Osteoblast (primary cell): ENCODE results near the gene GALNT10. TPM values are rescaled to one million over a fixed set of nuclear protein-coding genes. Genes with fewer than 3 reads are reported as not detected.

Experiments used
- DNase-seq: peaks from one replicate; pipeline ENCODE4 v3.0.0; 2011; ENCODE audit warnings: low spot score, mixed read lengths; ENCODE audit not compliant: insufficient read length; ENCODE audit errors: missing footprints
- H2AFZ ChIP-seq: 2 replicates; pipeline ENCODE4 v1.6.0; 2011; ENCODE audit warnings: mild to moderate bottlenecking, low read length
- H3K27ac ChIP-seq: 2 replicates; pipeline ENCODE4 v1.5.1; 2011; ENCODE audit warnings: mild to moderate bottlenecking, low read depth, low read length, moderate library complexity
- H3K27me3 ChIP-seq: 2 replicates; pipeline ENCODE4 v1.6.0; 2012; ENCODE audit warnings: mild to moderate bottlenecking, control low read depth, inconsistent platforms, low read length, moderate library complexity; ENCODE audit not compliant: insufficient read depth
- H3K36me3 ChIP-seq: 2 replicates; pipeline ENCODE4 v1.5.1; 2011; ENCODE audit warnings: mild to moderate bottlenecking, low read length, control low read depth, moderate library complexity; ENCODE audit not compliant: insufficient read depth
- H3K4me1 ChIP-seq: 2 replicates; pipeline ENCODE4 v1.5.1; 2011; ENCODE audit warnings: mild to moderate bottlenecking, low read length, control low read depth, moderate library complexity; ENCODE audit not compliant: insufficient read depth
- H3K4me2 ChIP-seq: 2 replicates; pipeline ENCODE4 v1.6.0; 2011; ENCODE audit warnings: mild to moderate bottlenecking, low read length; ENCODE audit not compliant: insufficient read depth
- H3K4me3 ChIP-seq: fragments of 200-600 bp; sonication (generic); 3 replicates; pipeline ENCODE4 v1.5.1; 2012; ENCODE audit warnings: mild to moderate bottlenecking, low read length, inconsistent platforms; ENCODE audit not compliant: insufficient read depth
- H3K79me2 ChIP-seq: 2 replicates; pipeline ENCODE4 v1.6.0; 2012; ENCODE audit warnings: mild to moderate bottlenecking, low read length, control low read depth, inconsistent platforms; ENCODE audit not compliant: insufficient read depth
- H3K9me3 ChIP-seq: 2 replicates; pipeline ENCODE4 v1.5.1; 2011; ENCODE audit warnings: low read depth, low read length, control low read depth
- H4K20me1 ChIP-seq: 2 replicates; pipeline ENCODE4 v1.6.0; 2012; ENCODE audit warnings: mild to moderate bottlenecking, low read length, control low read depth; ENCODE audit not compliant: insufficient read depth
- CTCF ChIP-seq: IDR thresholded peaks from 2 replicates; pipeline ENCODE4 v1.5.1; 2011; ENCODE audit warnings: mild to moderate bottlenecking, low read depth, low read length, moderate library complexity; ENCODE audit errors: extremely low read depth
- total RNA-seq: library from RNA; depleted of rRNA; stranded (reverse); fragments of >200 nt; gene quantifications from 2 replicates; pipeline ENCODE4 v1.2.3, GENCODE V29; 2012

GALNT10 gene
- total RNA-seq, 1 donor: 62.2 TPM

- no peaks in the 10 kb centered on the region for H4K20me1 ChIP-seq
- TF ChIP-seq CTCF: no peak
- H3K4me2 ChIP-seq: no peak overlapping the region
- peaks cover 24% of the 10 kb centered on the region for H3K36me3 ChIP-seq
- no peaks in the 10 kb centered on the region for H3K79me2 ChIP-seq
- H3K27ac ChIP-seq: no peak overlapping the region
- H3K4me1 ChIP-seq: peaks cover 39% of the 10 kb centered on the region
- DNase-seq: no peak
- no peaks in the 10 kb centered on the region for H3K27me3 ChIP-seq
- no peaks in the 10 kb centered on the region for H3K9me3 ChIP-seq
- H2AFZ ChIP-seq: no peak overlapping the region
- H3K4me3 ChIP-seq: no peak overlapping the region
Observed at GRCh38 chr5:154373729-154374179, 183.2 kb downstream of the GALNT10 start.

GRCh38 chr5:154374264-154374663 lies 183.7 kb downstream of the GALNT10 start:
- TF ChIP-seq CTCF: no peak
- no peaks in the 10 kb centered on the region for H3K27me3 ChIP-seq
- DNase-seq: no peak
- H2AFZ ChIP-seq: no peak overlapping the region
- H3K36me3 ChIP-seq: peaks cover 26% of the 10 kb centered on the region
- H3K9me3 ChIP-seq: no peaks in the 10 kb centered on the region
- no peaks in the 10 kb centered on the region for H4K20me1 ChIP-seq
- no peak overlapping the region for H3K4me3 ChIP-seq
- H3K4me2 ChIP-seq: no peak overlapping the region
- no peak overlapping the region for H3K27ac ChIP-seq
- peaks cover 34% of the 10 kb centered on the region for H3K4me1 ChIP-seq
- H3K79me2 ChIP-seq: no peaks in the 10 kb centered on the region

GRCh38 chr5:154375329-154376008 lies 184.9 kb downstream of the GALNT10 start:
- Histone ChIP-seq H3K27me3 (no peaks in the 10 kb centered on the region), H3K36me3 (peaks cover 34% of the 10 kb centered on the region), H3K9me3 (no peaks in the 10 kb centered on the region), H3K4me1 (peaks cover 22% of the 10 kb centered on the region), H3K4me2 (no peak overlapping the region), H3K27ac (peak overlapping the region; percentile 25), H3K79me2 (no peaks in the 10 kb centered on the region), H3K4me3 (no peak overlapping the region), H2AFZ (no peak overlapping the region), H4K20me1 (no peaks in the 10 kb centered on the region)
- no peak for DNase-seq
- TF ChIP-seq CTCF: no peak

- peaks cover 12% of the 10 kb centered on the region for H3K4me1 ChIP-seq
- peaks cover 44% of the 10 kb centered on the region for H3K36me3 ChIP-seq
- H4K20me1 ChIP-seq: no peaks in the 10 kb centered on the region
- H3K9me3 ChIP-seq: no peaks in the 10 kb centered on the region
- no peak for DNase-seq
- no peaks in the 10 kb centered on the region for H3K27me3 ChIP-seq
- no peak overlapping the region for H3K4me2 ChIP-seq
- no peak overlapping the region for H3K27ac ChIP-seq
- no peak overlapping the region for H3K4me3 ChIP-seq
- no peak for TF ChIP-seq CTCF
- H3K79me2 ChIP-seq: no peaks in the 10 kb centered on the region
- H2AFZ ChIP-seq: no peak overlapping the region
Observed at GRCh38 chr5:154376481-154376880, 185.9 kb downstream of the GALNT10 start.
